IPS DF 6.9 (cell line): ENCODE results near the gene WWTR1.

Source experiments
- DNase-seq: peaks from one replicate; pipeline ENCODE4 v3.0.0-alpha.2; 2013; ENCODE audit warnings: low read depth, low spot score
- H3K27ac ChIP-seq: one replicate; pipeline ENCODE4 v1.5.1; 2013; ENCODE audit warnings: low read length, control low read depth
- H3K27me3 ChIP-seq: 2 replicates; pipeline ENCODE4 v1.6.1; 2013; ENCODE audit warnings: mild to moderate bottlenecking, low read length; ENCODE audit not compliant: control insufficient read depth, insufficient read depth
- H3K36me3 ChIP-seq: 2 replicates; pipeline ENCODE4 v1.6.1; 2013; ENCODE audit warnings: low read length; ENCODE audit not compliant: control insufficient read depth, insufficient read depth
- H3K4me1 ChIP-seq: 2 replicates; pipeline ENCODE4 v1.6.1; 2013; ENCODE audit warnings: low read length; ENCODE audit not compliant: control insufficient read depth, insufficient read depth
- H3K4me3 ChIP-seq: 2 replicates; pipeline ENCODE4 v1.5.1; 2013; ENCODE audit warnings: mild to moderate bottlenecking, low read length
- H3K9me3 ChIP-seq: 2 replicates; pipeline ENCODE4 v1.6.1; 2013; ENCODE audit warnings: low read length, inconsistent platforms; ENCODE audit not compliant: control insufficient read depth, insufficient read depth
- WGBS: extraction: QIAGEN DNeasy Blood & Tissue Kit; methylation state at CpG from one replicate; pipeline ENCODE4 v1.1.7; 2013; ENCODE audit warnings: mixed read lengths, missing lambda C conversion rate; ENCODE audit not compliant: insufficient read length, insufficient coverage; 5-methylcytosine and 5-hydroxymethylcytosine counted together

WWTR1 gene

DNA sequence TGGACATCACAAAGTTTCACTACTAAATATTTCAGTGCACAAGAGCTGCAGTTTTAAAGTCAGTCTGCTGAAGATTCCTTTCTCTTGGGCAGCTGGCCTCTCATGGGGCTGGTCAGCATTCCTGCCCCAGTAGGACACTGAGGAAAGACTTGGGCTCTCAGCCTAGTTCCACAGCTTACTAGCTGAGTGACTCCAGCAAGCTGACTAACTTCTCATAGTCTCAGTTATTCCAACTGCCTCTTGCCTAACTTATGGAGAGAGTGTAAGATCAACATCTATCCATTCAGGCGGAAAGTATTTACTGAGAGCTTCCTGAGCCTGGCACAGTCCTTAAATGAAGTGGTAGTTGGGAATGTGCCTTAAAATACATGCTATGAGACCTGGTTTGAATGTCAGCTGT lies 156.3 kb downstream of the WWTR1 start:
- no peak overlapping the region for H3K27ac ChIP-seq
- H3K27me3 ChIP-seq, result no peaks in the 10 kb centered on the region
- H3K9me3 ChIP-seq, result no peaks in the 10 kb centered on the region
- no peak for DNase-seq
- no peaks in the 10 kb centered on the region for H3K4me1 ChIP-seq
- H3K4me3 ChIP-seq, result no peak overlapping the region
- no CpG with 5 or more reads among the region's 1 CpG for WGBS
- H3K36me3 ChIP-seq, result no peaks in the 10 kb centered on the region

DNA sequence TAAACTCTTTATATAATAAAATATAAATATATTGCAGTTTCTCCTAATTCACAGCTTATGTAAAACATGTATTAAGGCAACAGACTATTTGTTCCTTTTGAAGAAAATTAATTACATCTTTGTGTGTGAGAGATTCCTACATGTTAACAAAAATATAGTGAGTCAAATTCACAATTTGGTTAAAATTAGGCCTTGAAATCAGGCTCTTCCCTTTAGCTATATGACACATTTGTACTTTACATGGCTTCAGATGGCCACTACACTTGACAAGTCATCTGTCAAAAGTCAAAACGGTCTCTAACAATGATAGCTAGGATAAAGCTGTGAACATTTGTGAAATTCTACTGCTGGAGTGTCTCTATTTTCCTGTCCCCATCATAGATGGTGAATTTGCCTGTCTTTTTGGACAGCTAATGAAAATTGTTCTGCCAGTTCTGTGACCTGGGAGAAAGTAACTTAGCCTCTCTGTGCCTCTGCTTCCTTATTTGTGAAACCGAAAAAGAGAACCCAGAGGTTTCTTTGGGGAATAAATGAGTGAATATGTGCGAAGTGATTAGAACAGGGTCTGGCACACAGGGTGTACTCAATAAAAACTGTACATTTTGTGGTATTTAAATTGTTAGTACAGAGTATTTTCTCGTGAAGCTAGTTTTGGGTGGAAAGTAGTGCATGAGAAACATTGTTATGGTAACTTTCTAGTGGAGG lies 159.7 kb downstream of the WWTR1 start:
- Histone ChIP-seq H3K9me3 (no peaks in the 10 kb centered on the region), H3K4me1 (no peaks in the 10 kb centered on the region), H3K27me3 (no peaks in the 10 kb centered on the region), H3K36me3 (no peaks in the 10 kb centered on the region), H3K27ac (no peak overlapping the region), H3K4me3 (no peak overlapping the region)
- DNase-seq, result no peak
- WGBS, result no CpG with 5 or more reads among the region's 4 CpGs

DNA sequence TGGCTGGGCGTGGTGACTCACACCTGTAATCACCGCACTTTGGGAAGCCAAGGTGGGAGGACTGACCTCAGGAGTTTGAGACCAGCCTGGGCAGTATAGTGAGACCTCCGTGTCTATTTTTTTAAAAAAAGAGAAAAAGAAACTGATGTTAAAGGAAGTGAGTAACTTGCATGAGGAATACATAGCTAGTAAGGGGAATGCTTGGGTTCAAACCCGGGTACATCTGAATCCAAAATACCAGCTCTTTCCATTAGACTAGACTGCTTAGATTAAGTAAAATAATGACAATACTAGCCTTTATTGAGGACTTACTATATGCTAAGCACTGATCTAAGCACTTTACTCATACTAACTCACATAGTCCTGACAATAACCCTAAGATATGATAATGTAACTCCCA lies 160.9 kb downstream of the WWTR1 start:
- Histone ChIP-seq H3K27me3 (no peaks in the 10 kb centered on the region), H3K27ac (no peak overlapping the region), H3K36me3 (no peaks in the 10 kb centered on the region), H3K4me1 (no peaks in the 10 kb centered on the region), H3K9me3 (no peaks in the 10 kb centered on the region), H3K4me3 (no peak overlapping the region)
- no CpG with 5 or more reads among the region's 4 CpGs for WGBS
- no peak for DNase-seq

DNA sequence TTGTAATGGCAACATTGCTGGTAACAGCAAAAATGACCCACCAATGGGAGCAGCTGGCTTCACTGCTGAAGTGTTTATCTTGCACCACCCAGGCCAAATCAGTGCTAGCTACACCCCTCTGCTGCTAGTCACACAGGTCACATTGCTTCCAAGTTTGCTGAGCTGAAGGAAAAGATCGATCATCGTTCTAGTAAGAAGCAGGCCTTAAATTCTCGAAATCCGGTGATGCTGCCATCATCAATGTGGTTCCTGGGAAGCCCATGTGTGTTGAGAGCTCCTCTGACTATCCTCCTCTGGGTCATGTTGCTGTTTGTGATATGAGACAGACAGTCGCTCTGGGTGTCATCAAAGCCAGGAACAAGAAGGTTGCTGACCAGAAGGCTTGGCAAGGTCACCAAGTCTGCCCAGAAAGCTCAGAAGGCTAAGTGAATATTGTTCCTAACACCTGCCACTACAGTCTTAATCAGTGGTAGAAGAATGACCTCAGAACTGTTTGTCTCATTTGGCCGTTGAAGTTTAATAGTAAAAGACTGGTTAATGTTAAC lies 162.2 kb downstream of the WWTR1 start:
- no peak for DNase-seq
- WGBS, result no CpG with 5 or more reads among the region's 6 CpGs
- H3K36me3 ChIP-seq, result no peaks in the 10 kb centered on the region
- no peak overlapping the region for H3K27ac ChIP-seq
- H3K4me1 ChIP-seq, result no peaks in the 10 kb centered on the region
- H3K4me3 ChIP-seq, result no peak overlapping the region
- no peaks in the 10 kb centered on the region for H3K27me3 ChIP-seq
- H3K9me3 ChIP-seq, result no peaks in the 10 kb centered on the region

DNA sequence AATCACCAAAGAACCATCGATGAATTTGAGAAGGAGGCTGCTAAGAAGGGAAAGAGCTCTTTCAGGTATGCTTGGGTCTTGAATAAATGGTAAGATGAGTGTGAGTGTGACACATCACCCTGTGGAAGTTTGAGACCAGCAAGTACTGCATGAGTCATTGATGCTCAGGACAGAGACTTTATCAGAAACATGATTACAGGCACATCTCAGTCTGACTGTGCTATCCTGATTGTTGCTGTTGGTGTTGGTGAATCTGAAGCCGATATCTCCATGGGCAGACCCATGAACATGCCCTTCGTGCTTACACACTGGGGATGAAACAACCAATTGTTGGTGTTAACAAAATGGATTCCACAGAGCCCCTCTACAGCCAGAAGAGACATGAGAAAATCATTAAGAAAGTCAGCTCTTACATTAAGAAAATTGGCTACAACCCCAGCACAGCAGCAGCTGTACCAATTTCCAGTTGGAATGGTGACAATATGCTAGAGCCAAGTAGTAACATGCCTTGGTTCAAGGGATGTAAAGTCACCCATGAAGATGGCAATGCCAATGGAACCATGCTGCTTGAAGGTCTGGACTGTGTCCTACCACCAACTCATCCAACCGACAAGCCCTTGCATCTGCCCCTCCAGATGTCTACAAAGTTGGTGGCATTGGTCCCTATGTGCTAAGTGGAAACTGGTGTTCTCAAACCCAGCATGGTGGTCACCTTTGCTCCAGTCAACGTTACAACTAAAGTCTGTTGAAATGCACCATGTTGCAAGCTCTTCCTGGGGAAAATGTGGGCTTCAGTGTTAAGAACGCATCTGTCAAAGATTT lies 162.9 kb downstream of the WWTR1 start:
- no peaks in the 10 kb centered on the region for H3K36me3 ChIP-seq
- no peak overlapping the region for H3K27ac ChIP-seq
- H3K4me3 ChIP-seq, result no peak overlapping the region
- no peaks in the 10 kb centered on the region for H3K27me3 ChIP-seq
- DNase-seq, result no peak
- WGBS, result no CpG with 5 or more reads among the region's 6 CpGs
- no peaks in the 10 kb centered on the region for H3K9me3 ChIP-seq
- no peaks in the 10 kb centered on the region for H3K4me1 ChIP-seq

DNA sequence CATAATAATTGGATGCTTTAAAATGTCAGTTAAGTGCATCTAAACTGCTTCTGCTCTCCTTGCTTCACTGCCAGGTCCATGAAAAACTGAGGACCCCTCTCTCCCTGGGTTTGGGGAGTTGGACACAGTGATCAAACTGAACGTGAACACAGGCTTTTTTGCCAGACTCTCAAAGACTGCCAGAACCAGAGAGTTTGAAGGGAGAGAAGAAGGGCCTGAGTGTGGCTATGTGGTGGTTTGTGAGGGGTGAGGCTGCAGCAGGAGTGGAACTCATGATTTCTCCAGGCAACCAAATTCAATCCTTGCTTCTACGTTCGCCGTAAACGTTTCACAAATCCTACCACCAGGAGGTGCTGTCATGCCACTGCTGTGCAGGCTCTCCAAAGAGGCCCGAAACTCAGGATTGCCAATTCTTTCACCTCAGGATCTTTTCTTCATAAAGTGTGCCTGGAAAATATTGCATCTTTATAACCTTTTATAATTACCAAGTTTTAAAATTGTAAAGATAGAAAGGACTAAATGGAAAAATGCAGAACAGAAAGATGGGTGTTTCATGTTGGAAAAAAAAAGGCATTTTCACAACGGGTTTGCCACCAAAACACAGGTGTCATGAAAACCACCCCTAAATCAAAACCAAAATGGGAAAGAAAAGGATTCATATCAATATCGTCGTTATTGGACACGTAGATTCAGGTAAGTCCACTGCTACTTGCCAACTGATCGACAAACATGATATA lies 163.6 kb downstream of the WWTR1 start:
- Histone ChIP-seq H3K4me3 (no peak overlapping the region), H3K27me3 (no peaks in the 10 kb centered on the region), H3K36me3 (no peaks in the 10 kb centered on the region), H3K27ac (no peak overlapping the region), H3K9me3 (no peaks in the 10 kb centered on the region), H3K4me1 (no peaks in the 10 kb centered on the region)
- WGBS, result no CpG with 5 or more reads among the region's 11 CpGs
- peak; percentile 63 for DNase-seq

DNA sequence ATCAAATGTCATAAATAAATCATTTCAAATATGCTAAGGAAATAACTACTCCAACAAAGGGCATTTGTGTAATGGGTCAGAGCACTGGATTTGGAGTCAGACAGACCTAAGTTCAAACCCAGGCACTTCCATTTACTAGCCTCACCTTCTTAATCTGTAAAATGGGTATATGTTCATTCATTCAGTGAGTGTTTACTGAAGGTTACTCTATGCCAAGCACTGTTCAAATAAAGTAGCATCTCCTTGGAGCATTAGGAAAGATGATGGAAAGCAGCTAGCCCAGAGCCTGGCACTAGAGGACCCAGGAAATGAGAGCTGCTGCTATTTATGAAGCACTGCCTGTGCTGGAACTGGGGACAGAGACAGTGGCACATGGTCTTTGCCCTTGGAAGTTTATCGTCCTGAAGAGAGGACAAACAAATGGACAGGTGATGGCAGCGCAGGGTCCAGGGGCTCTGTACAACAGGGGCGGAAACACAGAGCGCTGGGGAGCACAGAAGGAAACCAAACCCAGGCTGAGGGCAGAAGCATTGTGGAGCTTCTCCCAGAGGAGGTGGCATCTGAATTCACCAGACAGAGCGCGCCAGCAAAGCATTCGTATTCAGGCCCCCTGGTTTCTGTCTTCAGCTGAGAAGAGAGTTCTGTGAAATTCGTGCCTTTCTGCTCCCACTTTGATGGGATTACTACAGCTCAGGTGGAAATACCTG lies 164.4 kb downstream of the WWTR1 start:
- H3K4me1 ChIP-seq, result no peaks in the 10 kb centered on the region
- H3K36me3 ChIP-seq, result no peaks in the 10 kb centered on the region
- H3K4me3 ChIP-seq, result no peak overlapping the region
- H3K27ac ChIP-seq, result no peak overlapping the region
- DNase-seq, result no peak
- WGBS, result no CpG with 5 or more reads among the region's 8 CpGs
- H3K27me3 ChIP-seq, result no peaks in the 10 kb centered on the region
- no peaks in the 10 kb centered on the region for H3K9me3 ChIP-seq

DNA sequence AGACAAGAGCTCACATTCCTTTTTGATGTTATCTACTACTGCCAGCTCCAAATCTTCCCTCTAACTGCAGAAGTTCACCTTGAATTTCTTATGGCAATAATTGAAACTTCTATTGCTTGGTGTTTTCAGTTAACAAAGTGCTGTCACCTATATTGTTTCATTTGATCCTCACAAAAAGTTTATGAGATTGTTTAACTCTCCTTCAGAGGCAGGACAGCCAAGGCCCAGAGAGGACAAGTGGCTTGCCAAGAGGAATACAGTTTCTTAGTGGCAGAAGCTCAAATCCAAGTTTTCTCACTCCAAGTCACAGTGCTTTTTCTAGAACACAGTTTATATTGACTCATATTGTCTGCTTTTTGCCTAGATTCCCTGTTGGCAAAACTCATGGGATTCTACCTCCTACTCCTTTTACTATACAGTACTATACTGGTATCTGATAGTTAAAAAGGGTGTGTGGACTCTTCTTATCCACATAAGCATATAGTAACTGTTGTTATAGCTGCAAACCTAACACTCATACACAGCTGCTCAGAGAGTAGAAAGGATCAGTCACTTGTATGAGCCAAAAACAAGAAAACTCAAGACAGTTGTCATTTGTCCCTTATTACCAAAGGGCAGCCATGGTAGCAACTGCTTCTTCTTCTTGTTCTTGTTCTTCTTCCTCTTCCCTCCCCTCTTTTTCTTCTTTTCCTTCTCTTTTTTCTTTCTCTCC lies 167.4 kb downstream of the WWTR1 start:
- no peak for DNase-seq
- Histone ChIP-seq H3K9me3 (no peaks in the 10 kb centered on the region), H3K27ac (no peak overlapping the region), H3K27me3 (no peaks in the 10 kb centered on the region), H3K4me1 (no peaks in the 10 kb centered on the region), H3K36me3 (no peaks in the 10 kb centered on the region), H3K4me3 (no peak overlapping the region)

DNA sequence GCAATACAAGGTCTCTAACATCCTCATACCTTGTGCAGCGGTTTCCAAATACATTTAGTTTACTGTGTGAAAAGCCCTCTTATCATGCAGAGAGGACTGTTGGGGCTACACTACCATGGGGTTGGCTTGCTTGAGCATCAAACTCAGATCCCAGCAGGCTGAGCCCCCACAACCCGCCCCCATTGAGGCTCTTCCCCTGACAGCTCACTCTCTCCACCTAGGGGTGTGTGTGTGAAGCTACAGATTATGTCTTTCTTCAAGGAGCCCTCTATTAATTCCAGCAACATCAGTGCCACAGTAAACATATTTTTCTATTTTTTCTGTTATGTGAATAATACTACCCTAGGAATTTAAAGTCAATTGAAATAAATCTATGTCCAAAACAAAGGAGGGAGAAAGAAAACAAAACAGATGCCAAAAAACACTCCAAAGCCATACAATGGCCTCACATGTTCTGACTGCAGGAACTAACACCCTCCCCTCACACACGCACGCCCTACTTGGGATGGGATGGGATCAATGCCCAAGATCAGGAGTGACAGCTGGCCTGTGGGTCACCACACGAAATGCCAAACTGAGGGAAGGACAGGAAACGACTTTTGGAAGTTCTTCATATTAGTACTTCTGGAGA lies 168.7 kb downstream of the WWTR1 start:
- WGBS, result no CpG with 5 or more reads among the region's 6 CpGs
- no peak overlapping the region for H3K27ac ChIP-seq
- H3K4me3 ChIP-seq, result no peak overlapping the region
- H3K36me3 ChIP-seq, result no peaks in the 10 kb centered on the region
- H3K9me3 ChIP-seq, result no peaks in the 10 kb centered on the region
- DNase-seq, result no peak
- H3K27me3 ChIP-seq, result no peaks in the 10 kb centered on the region
- H3K4me1 ChIP-seq, result no peaks in the 10 kb centered on the region
